HG03342 (cell line): ENCODE results near the gene STAT4.

Experiments used
- ATAC-seq: cut with Tn5 transposase; IDR thresholded peaks from one replicate; pipeline ENCODE4 v1.9.1; 2021; ENCODE audit warnings: mild to moderate bottlenecking, moderate library complexity; ENCODE audit not compliant: unreplicated experiment

The STAT4 gene

GRCh38 chr2:191145769-191146471 is 4.9 kb downstream of the STAT4 start:
- no peak for ATAC-seq

GRCh38 chr2:191144217-191144616 is 6.6 kb downstream of the STAT4 start:
- ATAC-seq = no peak

- no peak for ATAC-seq
Observed at GRCh38 chr2:191143791-191144190, 7.0 kb downstream of the STAT4 start.

- ATAC-seq = no peak
Observed at GRCh38 chr2:191128911-191129304, 21.9 kb downstream of the STAT4 start.

GRCh38 chr2:191128172-191128910 is 22.5 kb downstream of the STAT4 start:
- peak; percentile 85 for ATAC-seq

- ATAC-seq = no peak
Observed at GRCh38 chr2:191127235-191127634, 23.6 kb downstream of the STAT4 start.

- no peak for ATAC-seq
Observed at GRCh38 chr2:191126386-191127085, 24.3 kb downstream of the STAT4 start.

GRCh38 chr2:191125646-191126045 is 25.1 kb downstream of the STAT4 start:
- ATAC-seq = no peak

- peak; percentile 72 for ATAC-seq
Observed at GRCh38 chr2:191122638-191123294, 28.0 kb downstream of the STAT4 start.

- ATAC-seq = no peak
Observed at GRCh38 chr2:191117341-191117740, 33.5 kb downstream of the STAT4 start.

GRCh38 chr2:191115804-191116203 is 35.0 kb downstream of the STAT4 start:
- no peak for ATAC-seq

GRCh38 chr2:191115391-191115790 is 35.4 kb downstream of the STAT4 start:
- ATAC-seq = peak; percentile 46

- peak; percentile 85 for ATAC-seq
Observed at GRCh38 chr2:191114403-191114886, 36.3 kb downstream of the STAT4 start.

- ATAC-seq = no peak
Observed at GRCh38 chr2:191113761-191114160, 37.0 kb downstream of the STAT4 start.

- no peak for ATAC-seq
Observed at GRCh38 chr2:191112448-191112901, 38.3 kb downstream of the STAT4 start.

GRCh38 chr2:191109888-191110287 is 40.9 kb downstream of the STAT4 start:
- ATAC-seq = no peak

GRCh38 chr2:191108331-191108730 is 42.5 kb downstream of the STAT4 start:
- ATAC-seq = no peak

GRCh38 chr2:191105082-191105481 is 45.7 kb downstream of the STAT4 start:
- ATAC-seq = no peak

- no peak for ATAC-seq
Observed at GRCh38 chr2:191103774-191104173, 47.0 kb downstream of the STAT4 start.

- ATAC-seq = no peak
Observed at GRCh38 chr2:191100216-191100615, 50.6 kb downstream of the STAT4 start.

- ATAC-seq = no peak
Observed at GRCh38 chr2:191087311-191087710, 63.5 kb downstream of the STAT4 start.
